ENCODE data around the gene PPP2R5C.

- no peak for TF ChIP-seq EZH2 (IDR thresholded peaks at IDR 0.05; ENCODE audit: borderline replicate concordance, low read depth, low read length, severe bottlenecking)
- no peak for TF ChIP-seq CTCF (IDR thresholded peaks at IDR 0.05; ENCODE audit: borderline replicate concordance, extremely low read depth, low read length, poor library complexity, severe bottlenecking)
Measured at GRCh38 chr14:101875727-101876554, 114.4 kb downstream of the PPP2R5C start.

Measured in DND-41 (cell line).